CD4-positive, alpha-beta T cell treated with Interleukin-10 for 1 hour (primary cell): ENCODE results near the gene VPS4B.
"Not testable (repeated sequence)": the region's sequence is repeated elsewhere in the genome, so short reads cannot be mapped to it uniquely, and the experiment has no call there.

Experiments used
- DNase-seq: peaks from one replicate; pipeline ENCODE4 v3.0.0-alpha.2; 2020

Gene VPS4B

GRCh38 chr18:63422087-63422863 lies at the start of gene VPS4B:
Gene VPS4B (minus strand): TSS chr18:63422476. CDS start chr18:63422259, 217 bp downstream.
- peak; percentile 100 for DNase-seq

GRCh38 chr18:63470751-63471150 lies 48.5 kb upstream of the VPS4B start:
- DNase-seq = no peak

- DNase-seq = no peak
Observed at GRCh38 chr18:63468575-63468974, 46.3 kb upstream of the VPS4B start.

GRCh38 chr18:63467699-63468098 lies 45.4 kb upstream of the VPS4B start:
- DNase-seq = no peak

- DNase-seq = no peak
Observed at GRCh38 chr18:63465059-63465458, 42.8 kb upstream of the VPS4B start.

- no peak for DNase-seq
Observed at GRCh38 chr18:63464434-63464833, 42.2 kb upstream of the VPS4B start.

GRCh38 chr18:63460414-63460813 lies 38.1 kb upstream of the VPS4B start:
- no peak for DNase-seq

- no peak for DNase-seq
Observed at GRCh38 chr18:63457977-63458376, 35.7 kb upstream of the VPS4B start.

- no peak for DNase-seq
Observed at GRCh38 chr18:63454497-63454896, 32.2 kb upstream of the VPS4B start.

GRCh38 chr18:63452751-63453150 lies 30.5 kb upstream of the VPS4B start:
- not testable (repeated sequence) for DNase-seq

GRCh38 chr18:63451799-63452660 lies 29.8 kb upstream of the VPS4B start:
- no peak for DNase-seq

- no peak for DNase-seq
Observed at GRCh38 chr18:63449426-63449825, 27.1 kb upstream of the VPS4B start.

- DNase-seq = no peak
Observed at GRCh38 chr18:63447066-63447465, 24.8 kb upstream of the VPS4B start.

- DNase-seq = no peak
Observed at GRCh38 chr18:63446266-63446665, 24.0 kb upstream of the VPS4B start.

- no peak for DNase-seq
Observed at GRCh38 chr18:63445037-63445436, 22.8 kb upstream of the VPS4B start.

- peak; percentile 14 for DNase-seq
Observed at GRCh38 chr18:63444580-63444979, 22.3 kb upstream of the VPS4B start.

GRCh38 chr18:63443829-63444228 lies 21.6 kb upstream of the VPS4B start:
- DNase-seq = no peak

GRCh38 chr18:63440881-63441280 lies 18.6 kb upstream of the VPS4B start:
- DNase-seq = no peak

- DNase-seq = no peak
Observed at GRCh38 chr18:63440219-63440618, 17.9 kb upstream of the VPS4B start.

GRCh38 chr18:63439334-63439733 lies 17.1 kb upstream of the VPS4B start:
- peak; percentile 70 for DNase-seq

GRCh38 chr18:63438181-63438580 lies 15.9 kb upstream of the VPS4B start:
- no peak for DNase-seq

GRCh38 chr18:63433334-63433866 lies 11.1 kb upstream of the VPS4B start:
- DNase-seq = no peak

GRCh38 chr18:63431180-63431579 lies 8.9 kb upstream of the VPS4B start:
- no peak for DNase-seq

- no peak for DNase-seq
Observed at GRCh38 chr18:63430526-63430925, 8.2 kb upstream of the VPS4B start.
